Measurements from ENCODE around the gene CSTPP1. TPM values are rescaled to one million over a fixed set of nuclear protein-coding genes. Genes with fewer than 3 reads are reported as not detected.

CSTPP1 gene
- total and polyA plus RNA-seq, 2 of the 4 experiments (the other 2 are of a cell fraction): 22.0 to 35.7 TPM

GRCh38 chr11:47070769-47071168 is 134.2 kb downstream of the CSTPP1 start:
- no peaks in the 10 kb centered on the region for H3K9me3 ChIP-seq (ENCODE audit: control insufficient read depth, insufficient read depth, low read length)
- H3K9me1 ChIP-seq (ENCODE audit: insufficient read depth, low read length): 0 out of 2 replicates have a peak, but pooled peaks cover 3% of the 10 kb centered on the region
- no peak overlapping the region for H3K4ac ChIP-seq (ENCODE audit: low read depth, low read length)
- no peak for DNase-seq
- H2BK15ac ChIP-seq (ENCODE audit: low read depth, low read length): no peak overlapping the region
- H3K18ac ChIP-seq (ENCODE audit: low read depth, low read length): no peak overlapping the region
- dilution Hi-C loops (cut with HindIII; ENCODE audit: low sequenced_read_pairs, unreplicated experiment) (no loop called here), in situ Hi-C loops (cut with MboI; ENCODE audit: low sequenced_read_pairs) (no loop called here), intact Hi-C loops (cut with micrococcal nuclease) (no loop called here)
- H3K14ac ChIP-seq (replicated peaks; ENCODE audit: low read depth, low read length): no peak overlapping the region
- TF ChIP-seq CTCF (conservative IDR thresholded peaks at IDR 0.05; ENCODE audit: low read depth, low read length) (no peak), MAFK (IDR thresholded peaks at IDR 0.05; ENCODE audit: low read depth, low read length) (no peak), BHLHE40 (IDR thresholded peaks at IDR 0.05; ENCODE audit: low read depth, low read length) (no peak), MAZ (IDR thresholded peaks at IDR 0.05; ENCODE audit: borderline replicate concordance, low read depth, low read length) (no peak), RAD21 (IDR thresholded peaks at IDR 0.05; ENCODE audit: low read length) (no peak), RCOR1 (IDR thresholded peaks at IDR 0.05; ENCODE audit: insufficient replicate concordance, low read length) (no peak), CHD1 (IDR thresholded peaks at IDR 0.05; ENCODE audit: low read depth, low read length) (no peak), ELK1 (IDR thresholded peaks at IDR 0.05; ENCODE audit: borderline replicate concordance, low read depth, low read length) (no peak), CEBPB (IDR thresholded peaks at IDR 0.05; ENCODE audit: low read depth, low read length) (no peak), MXI1 (IDR thresholded peaks at IDR 0.05; ENCODE audit: borderline replicate concordance, low read depth, low read length) (no peak), SMC3 (IDR thresholded peaks at IDR 0.05; ENCODE audit: low read depth, low read length) (no peak), USF2 (IDR thresholded peaks at IDR 0.05; ENCODE audit: low read depth, low read length) (no peak), RFX5 (IDR thresholded peaks at IDR 0.05; ENCODE audit: low read depth, low read length) (no peak), NFE2L2 (IDR thresholded peaks at IDR 0.05; ENCODE audit: low read depth, low read length) (no peak)
- no peaks in the 10 kb centered on the region for H3K27me3 ChIP-seq (ENCODE audit: control insufficient read depth, insufficient read depth, low read length)
- no peak overlapping the region for H4K8ac ChIP-seq (ENCODE audit: low read depth in 2 of 2, low read length in 2 of 2)
- no CpG with 5 or more reads among the region's 1 CpG for WGBS, 2 experiments (ENCODE audit: extremely low coverage in 2 of 2, insufficient read length in 1 of 2)
- no peak overlapping the region for H2AK5ac ChIP-seq (ENCODE audit: low read depth, low read length)
- no peak overlapping the region for H3K27ac ChIP-seq (ENCODE audit: insufficient read depth, low read length)
- H3K4me2 ChIP-seq (ENCODE audit: low read depth, low read length): no peak overlapping the region
- no peak overlapping the region for H2AK9ac ChIP-seq (replicated peaks; ENCODE audit: low read depth, low read length, poor library complexity)
- no TSS peak for BruUV-seq (replicated peaks)
- ChIA-PET CTCF (no interaction called here), POLR2A (ENCODE audit: unreplicated experiment) (no interaction called here)
- H4K5ac ChIP-seq (ENCODE audit: low read depth, low read length): no peak overlapping the region
- H3K4me3 ChIP-seq (ENCODE audit: insufficient read depth, low read depth, low read length): no peak overlapping the region
- H2BK20ac ChIP-seq (ENCODE audit: low read depth, low read length): no peak overlapping the region
- ATAC-seq (ENCODE audit: low read depth): no peak
- no peak overlapping the region for H2BK120ac ChIP-seq (ENCODE audit: low read depth, low read length)
- no peak overlapping the region for H2AFZ ChIP-seq (replicated peaks; ENCODE audit: low read length, poor library complexity)
- H3K36me3 ChIP-seq (ENCODE audit: control insufficient read depth, insufficient read depth, low read length): no peaks in the 10 kb centered on the region
- no peak overlapping the region for H3K23ac ChIP-seq (ENCODE audit: low read depth, low read length)
- H4K91ac ChIP-seq (ENCODE audit: insufficient read depth, low read depth, low read length): no peak overlapping the region
- H3K56ac ChIP-seq (ENCODE audit: extremely low read depth, insufficient read depth, low read length): no peak overlapping the region
- H3K9ac ChIP-seq (ENCODE audit: low read depth, low read length): no peak overlapping the region
- no peak overlapping the region for H2BK5ac ChIP-seq (ENCODE audit: low read depth, low read length, poor library complexity, severe bottlenecking)
- 0 out of 2 replicates have a peak, but pooled peaks cover 3% of the 10 kb centered on the region for H4K20me1 ChIP-seq (ENCODE audit: insufficient read depth, low read length)
- H3K79me1 ChIP-seq (ENCODE audit: low read depth in 1 of 2, low read length in 2 of 2): peaks cover 3 to 8% of the 10 kb centered on the region in 2 experiments; a peak in 1 of 4 replicates
- H3K4me1 ChIP-seq (ENCODE audit: control insufficient read depth, insufficient read depth, low read length): peaks cover 1% of the 10 kb centered on the region; the same call in 1 of the 2 replicates
